NCI-H2029 (cell line): ENCODE measurements around the gene MSH3.
"Not testable (repeated sequence)": the region's sequence is repeated elsewhere in the genome, so short reads cannot be mapped to it uniquely, and the experiment has no call there.

Experiments
- DNase-seq: peaks from one replicate; lab custom pipeline; 2025; lab: John Stamatoyannopoulos, UW

The MSH3 gene

GRCh38 chr5:80797428-80798024 is 143.1 kb downstream of the MSH3 start:
- DNase-seq = no peak

- no peak for DNase-seq
Observed at GRCh38 chr5:80798166-80798565, 143.7 kb downstream of the MSH3 start.

GRCh38 chr5:80798633-80799032 is 144.2 kb downstream of the MSH3 start:
- no peak for DNase-seq

- DNase-seq = no peak
Observed at GRCh38 chr5:80799041-80799440, 144.6 kb downstream of the MSH3 start.

GRCh38 chr5:80799573-80799972 is 145.1 kb downstream of the MSH3 start:
- no peak for DNase-seq

GRCh38 chr5:80804332-80804731 is 149.9 kb downstream of the MSH3 start:
- no peak for DNase-seq

GRCh38 chr5:80805038-80805437 is 150.6 kb downstream of the MSH3 start:
- no peak for DNase-seq

- DNase-seq = no peak
Observed at GRCh38 chr5:80806929-80807328, 152.5 kb downstream of the MSH3 start.

GRCh38 chr5:80809451-80809850 is 155.0 kb downstream of the MSH3 start:
- no peak for DNase-seq

- no peak for DNase-seq
Observed at GRCh38 chr5:80810425-80810824, 156.0 kb downstream of the MSH3 start.

- DNase-seq = no peak
Observed at GRCh38 chr5:80816590-80816989, 162.1 kb downstream of the MSH3 start.

- DNase-seq = no peak
Observed at GRCh38 chr5:80820685-80821084, 166.2 kb downstream of the MSH3 start.

GRCh38 chr5:80822640-80823039 is 168.2 kb downstream of the MSH3 start:
- DNase-seq = no peak

GRCh38 chr5:80824159-80824558 is 169.7 kb downstream of the MSH3 start:
- not testable (repeated sequence) for DNase-seq

- peak; percentile 7 for DNase-seq
Observed at GRCh38 chr5:80825786-80826460, 171.5 kb downstream of the MSH3 start.

- DNase-seq = no peak
Observed at GRCh38 chr5:80834710-80835109, 180.3 kb downstream of the MSH3 start.

GRCh38 chr5:80835128-80835527 is 180.7 kb downstream of the MSH3 start:
- no peak for DNase-seq

GRCh38 chr5:80837679-80838078 is 183.2 kb downstream of the MSH3 start:
- DNase-seq = no peak

- DNase-seq = not testable (repeated sequence)
Observed at GRCh38 chr5:80841026-80841797, 186.8 kb downstream of the MSH3 start.

GRCh38 chr5:80846422-80846821 is 192.0 kb downstream of the MSH3 start:
- not testable (repeated sequence) for DNase-seq

- DNase-seq = not testable (repeated sequence)
Observed at GRCh38 chr5:80850168-80850567, 195.7 kb downstream of the MSH3 start.

GRCh38 chr5:80852331-80853245 is 198.1 kb downstream of the MSH3 start:
- no peak for DNase-seq
